ENCODE measurements around the gene SOD1. TPM values are rescaled to one million over a fixed set of nuclear protein-coding genes. Genes with fewer than 3 reads are reported as not detected.

SOD1 gene
- total and polyA plus RNA-seq, 2 of the 8 experiments (the other 6 are each of a cell fraction or from before 2014, with no cell fraction given), result 192 to 226 TPM

GRCh38 chr21:31624961-31625491 is 34.5 kb upstream of the SOD1 start:
- Histone ChIP-seq H2BK15ac (ENCODE audit: low read length) (no peak overlapping the region), H3K14ac (ENCODE audit: insufficient read length) (no peak overlapping the region), H3K56ac (replicated peaks; ENCODE audit: insufficient read length, low read depth, low read length) (no peak overlapping the region), H3K79me2 (ENCODE audit: control insufficient read depth in 1 of 2, insufficient read depth in 2 of 2, low read length in 2 of 2) (no peaks in the 10 kb centered on the region), H2AK5ac (ENCODE audit: low read depth, low read length) (no peak overlapping the region), H2AFZ (ENCODE audit: low read length) (no peak overlapping the region), H3K4me3 (ENCODE audit: extremely low read depth in 1 of 4, insufficient read depth in 2 of 4, low read depth in 3 of 4, low read length in 4 of 4) (no peak overlapping the region), H3K4me1 (replicated peaks in 1 of 4; ENCODE audit: control insufficient read depth in 3 of 4, insufficient read depth in 4 of 4, low read length in 3 of 4) (no peaks in the 10 kb centered on the region), H2BK20ac (ENCODE audit: low read length) (no peak overlapping the region), H3K9ac (replicated peaks in 1 of 4; ENCODE audit: extremely low read depth in 1 of 4, low read depth in 3 of 4, low read length in 3 of 4) (no peak overlapping the region), H4K8ac (ENCODE audit: extremely low read depth, insufficient read depth, low read length) (no peak overlapping the region), H3K36me3 (ENCODE audit: control insufficient read depth in 2 of 4, insufficient read depth in 4 of 4, low read length in 3 of 4) (no peaks in the 10 kb centered on the region), H3K27ac (ENCODE audit: low read depth, low read length) (no peak overlapping the region), H3K27me3 (replicated peaks in 1 of 4; ENCODE audit: control insufficient read depth in 3 of 4, extremely low read depth in 1 of 4, insufficient read depth in 3 of 4, low read length in 3 of 4) (no peaks in the 10 kb centered on the region), H3K4me2 (ENCODE audit: insufficient read depth in 1 of 2, low read depth in 2 of 2, low read length in 2 of 2) (no peak overlapping the region), H3K79me1 (ENCODE audit: low read depth, low read length) (no peaks in the 10 kb centered on the region), H4K5ac (ENCODE audit: insufficient read length, low read depth, low read length) (no peak overlapping the region), H3K4ac (replicated peaks; ENCODE audit: insufficient read length, low read depth, low read length) (no peak overlapping the region), H3K18ac (ENCODE audit: extremely low read depth, low read length) (no peak overlapping the region), H2BK120ac (replicated peaks; ENCODE audit: low read depth, low read length) (no peak overlapping the region), H3K9me3 (ENCODE audit: insufficient read depth in 2 of 2, low read depth in 1 of 2, low read length in 1 of 2) (no peaks in the 10 kb centered on the region), H4K20me1 (replicated peaks in 1 of 2; ENCODE audit: control insufficient read depth in 1 of 2, insufficient read depth in 2 of 2, low read length in 2 of 2) (no peaks in the 10 kb centered on the region), H2BK5ac (ENCODE audit: low read depth, low read length) (no peak overlapping the region), H4K91ac (replicated peaks; ENCODE audit: insufficient read length, low read length) (no peak overlapping the region), H3K23ac (ENCODE audit: insufficient read length) (no peak overlapping the region), H2BK12ac (ENCODE audit: low read depth, low read length) (no peak overlapping the region), H3K23me2 (ENCODE audit: low read depth, low read length) (no peaks in the 10 kb centered on the region)
- ChIA-PET POLR2A (ENCODE audit: partially characterized antibody) (no interaction called here), CTCF (ENCODE audit: partially characterized antibody) (interaction anchor here (0.6 to 2.4 kb wide), 4 partner anchors 12 to 54 kb away, joined by 3 to 14 read pairs (median 3); no protein-coding TSS in a partner anchor)
- DNase-seq (ENCODE audit: low read depth in 1 of 2, low spot score in 2 of 2), result no peak
- WGBS, 2 experiments (ENCODE audit: extremely low coverage in 1 of 2, insufficient coverage in 1 of 2, insufficient read length in 1 of 2, insufficient replicate concordance in 2 of 2, low coverage in 1 of 2, low lambda C conversion rate in 2 of 2, missing lambda C conversion rate in 1 of 2), result 96% methylated on average over 11 of the region's 11 CpGs; no CpG with 5 or more reads in 1 of the 2 experiments
- no peak for FAIRE-seq
- TF ChIP-seq GABPA (IDR thresholded peaks at IDR 0.05; ENCODE audit: borderline replicate concordance, insufficient read depth, low read length), result no peak
- TF ChIP-seq ATF3 (IDR thresholded peaks at IDR 0.05; ENCODE audit: insufficient read depth, low read depth, low read length), result no peak
- no peak for TF ChIP-seq TCF12 (IDR thresholded peaks at IDR 0.05; ENCODE audit: low read depth, low read length)
- TF ChIP-seq RAD21 (IDR thresholded peaks at IDR 0.05 in 1 of 2, conservative IDR thresholded peaks at IDR 0.05 in 1 of 2; ENCODE audit: low read depth in 2 of 2, low read length in 2 of 2), result no peak
- no peak for TF ChIP-seq SIN3A (conservative IDR thresholded peaks at IDR 0.05 in 1 of 2, IDR thresholded peaks at IDR 0.05 in 1 of 2; ENCODE audit: low read depth in 1 of 2, low read length in 2 of 2)
- TF ChIP-seq PHF8 (conservative IDR thresholded peaks at IDR 0.05; ENCODE audit: low read depth, low read length), result no peak
- no peak for TF ChIP-seq MAFK (IDR thresholded peaks at IDR 0.05; ENCODE audit: low read depth, low read length)
- no peak for TF ChIP-seq EZH2 (IDR thresholded peaks at IDR 0.05; ENCODE audit: low read depth, low read length, severe bottlenecking)
- TF ChIP-seq USF2 (IDR thresholded peaks at IDR 0.05; ENCODE audit: low read length), result no peak
- TF ChIP-seq ASH2L (IDR thresholded peaks at IDR 0.05; ENCODE audit: low read length), result no peak
- no peak for TF ChIP-seq POLR2A (IDR thresholded peaks at IDR 0.05; ENCODE audit: control extremely low read depth in 1 of 2, low read depth in 2 of 2, low read length in 2 of 2)
